GM18868 (cell line): Measurements from ENCODE around the gene MED12.
"Not testable (repeated sequence)": the region's sequence is repeated elsewhere in the genome, so short reads cannot be mapped to it uniquely, and the experiment has no call there.

Experiments used
- ATAC-seq: cut with Tn5 transposase; IDR thresholded peaks from one replicate; pipeline ENCODE4 v1.9.1; 2021; ENCODE audit warnings: mild to moderate bottlenecking, moderate library complexity; ENCODE audit not compliant: unreplicated experiment

The MED12 gene

GRCh38 chrX:71159335-71159734 lies 40.9 kb downstream of the MED12 start:
- ATAC-seq = no peak

DNA sequence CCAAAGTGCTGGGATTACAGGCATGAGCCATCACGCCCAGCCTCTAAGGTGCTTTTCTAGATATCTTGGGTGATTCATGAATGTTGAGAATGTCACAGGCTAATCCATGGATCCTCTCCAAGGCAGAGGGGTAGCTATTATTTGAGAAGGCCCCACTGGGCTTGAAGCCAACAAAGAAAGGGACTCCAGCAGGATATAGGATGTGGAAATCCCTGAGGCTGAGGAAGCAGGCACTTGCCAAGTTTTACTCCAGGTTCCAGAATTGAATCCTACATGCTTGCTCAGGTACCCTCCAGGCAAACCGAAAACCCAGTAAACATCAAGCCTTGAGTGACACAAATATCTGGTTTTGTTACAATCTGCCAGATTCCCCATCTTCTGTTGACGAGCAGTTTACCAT lies 42.1 kb downstream of the MED12 start:
- ATAC-seq = no peak

GRCh38 chrX:71162981-71163380 lies 44.6 kb downstream of the MED12 start:
- no peak for ATAC-seq

DNA sequence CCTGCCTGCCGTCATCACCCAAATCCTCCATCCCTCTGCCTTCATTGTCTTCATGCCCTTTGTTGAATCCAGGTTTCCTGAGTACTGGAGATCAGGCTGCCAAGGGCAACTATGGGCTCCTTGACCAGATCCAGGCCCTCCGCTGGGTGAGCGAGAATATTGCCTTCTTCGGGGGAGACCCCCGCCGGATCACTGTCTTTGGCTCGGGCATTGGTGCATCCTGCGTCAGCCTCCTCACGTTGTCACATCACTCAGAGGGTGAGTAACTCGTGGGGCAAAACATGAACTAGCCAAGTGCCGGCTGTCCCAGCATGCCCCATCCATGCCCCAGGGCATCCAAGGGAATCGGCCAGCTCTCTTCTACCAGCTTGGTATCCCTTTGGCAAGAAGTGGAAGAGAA lies 45.7 kb downstream of the MED12 start:
- ATAC-seq = no peak

GRCh38 chrX:71166461-71166860 lies 48.1 kb downstream of the MED12 start:
- ATAC-seq = no peak

DNA sequence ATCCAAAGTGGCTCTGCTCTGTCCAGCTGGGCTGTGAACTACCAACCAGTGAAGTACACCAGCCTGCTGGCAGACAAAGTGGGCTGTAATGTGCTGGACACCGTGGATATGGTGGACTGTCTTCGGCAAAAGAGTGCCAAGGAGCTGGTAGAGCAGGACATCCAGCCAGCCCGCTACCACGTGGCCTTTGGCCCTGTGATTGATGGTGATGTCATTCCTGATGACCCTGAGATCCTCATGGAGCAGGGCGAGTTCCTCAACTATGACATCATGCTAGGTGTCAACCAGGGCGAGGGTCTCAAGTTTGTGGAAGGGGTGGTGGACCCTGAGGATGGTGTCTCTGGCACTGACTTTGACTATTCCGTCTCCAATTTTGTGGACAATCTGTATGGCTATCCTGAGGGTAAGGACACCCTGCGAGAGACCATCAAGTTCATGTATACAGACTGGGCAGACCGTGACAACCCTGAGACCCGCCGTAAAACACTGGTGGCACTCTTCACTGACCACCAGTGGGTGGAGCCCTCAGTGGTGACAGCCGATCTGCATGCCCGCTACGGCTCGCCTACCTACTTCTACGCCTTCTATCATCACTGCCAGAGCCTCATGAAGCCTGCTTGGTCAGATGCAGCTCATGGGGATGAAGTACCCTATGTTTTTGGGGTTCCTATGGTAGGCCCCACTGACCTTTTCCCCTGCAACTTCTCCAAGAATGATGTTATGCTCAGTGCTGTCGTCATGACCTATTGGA lies 48.8 kb downstream of the MED12 start:
- ATAC-seq = no peak

GRCh38 chrX:71168134-71168533 lies 49.7 kb downstream of the MED12 start:
- no peak for ATAC-seq

- ATAC-seq = no peak
Observed at GRCh38 chrX:71169586-71169985, 51.2 kb downstream of the MED12 start.

DNA sequence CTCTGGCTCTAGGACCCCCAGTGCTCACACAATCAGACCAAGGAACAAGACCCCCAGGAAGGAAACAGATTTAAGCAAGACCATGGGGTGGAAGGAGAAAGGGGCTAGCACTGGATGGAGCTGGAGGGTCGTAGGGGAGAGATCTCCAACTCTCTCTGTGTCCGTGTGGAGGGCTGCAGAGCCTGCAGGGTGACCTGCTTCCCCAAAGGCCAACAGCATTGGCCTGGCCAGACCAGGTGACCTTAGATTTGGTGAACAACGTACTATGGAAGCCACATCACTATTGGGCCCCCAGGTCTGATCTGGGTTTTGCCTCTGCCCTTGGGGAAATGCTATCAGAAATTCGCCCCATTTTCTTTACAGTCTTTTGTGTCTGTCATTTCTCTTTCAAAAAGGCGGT lies 52.3 kb downstream of the MED12 start:
- no peak for ATAC-seq

GRCh38 chrX:71171110-71171801 lies 52.9 kb downstream of the MED12 start:
- ATAC-seq = no peak

DNA sequence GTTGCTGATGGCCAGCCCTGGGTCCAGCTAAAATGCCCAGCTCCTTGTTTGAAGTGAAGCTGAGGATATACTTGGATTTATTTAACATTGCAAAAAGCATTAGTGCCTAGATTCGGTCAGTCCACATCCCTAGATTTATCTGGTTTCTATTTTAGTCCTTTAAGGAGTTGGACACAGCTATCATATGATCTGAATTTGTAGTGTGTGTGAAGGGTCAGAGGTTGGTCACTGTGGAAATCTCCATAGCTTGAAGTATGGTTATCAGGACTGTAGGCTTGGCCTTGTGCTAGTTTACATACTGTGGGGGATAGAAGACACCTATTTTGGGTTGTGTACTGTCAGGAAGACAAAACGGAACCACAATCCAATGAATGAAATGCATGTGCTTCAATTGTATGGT lies 55.0 kb downstream of the MED12 start:
- no peak for ATAC-seq

DNA sequence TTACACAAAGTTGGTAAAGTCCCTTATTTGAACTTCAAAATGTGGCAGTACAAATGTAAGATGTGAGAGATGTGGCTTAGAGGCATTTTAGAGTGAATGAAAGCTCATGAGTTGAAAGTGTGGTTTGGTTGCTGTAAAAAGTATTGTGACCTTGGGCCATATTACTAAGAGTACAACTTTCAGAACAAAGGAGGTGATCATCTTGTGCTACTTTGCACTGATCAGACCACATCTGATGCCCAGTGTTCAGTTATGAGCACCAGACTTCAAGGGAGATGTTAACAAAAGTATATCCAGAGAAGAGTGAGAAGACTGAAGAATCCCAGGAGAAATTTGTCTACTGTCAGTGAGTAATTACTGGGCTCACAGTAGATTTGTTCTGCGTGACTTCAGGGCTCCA lies 56.4 kb downstream of the MED12 start:
- no peak for ATAC-seq

DNA sequence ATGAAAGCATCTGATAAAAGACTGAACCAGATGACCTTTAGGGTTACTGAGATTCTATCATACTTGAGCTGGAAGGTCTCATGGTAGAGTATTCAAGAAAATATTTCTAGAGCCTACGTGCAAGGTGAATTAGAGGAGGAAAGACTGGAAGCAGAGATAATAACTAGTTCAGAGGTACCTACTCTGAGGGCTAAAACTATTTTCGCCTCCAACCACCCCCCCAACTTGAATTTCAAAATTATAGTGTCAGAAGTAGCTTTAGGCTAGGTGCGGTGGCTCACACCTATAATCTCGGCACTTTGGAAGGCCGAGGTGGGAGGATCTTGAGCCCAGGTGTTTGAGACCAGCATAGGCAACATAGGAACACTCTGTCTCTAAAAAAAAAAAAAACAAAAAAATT lies 57.1 kb downstream of the MED12 start:
- ATAC-seq = no peak

DNA sequence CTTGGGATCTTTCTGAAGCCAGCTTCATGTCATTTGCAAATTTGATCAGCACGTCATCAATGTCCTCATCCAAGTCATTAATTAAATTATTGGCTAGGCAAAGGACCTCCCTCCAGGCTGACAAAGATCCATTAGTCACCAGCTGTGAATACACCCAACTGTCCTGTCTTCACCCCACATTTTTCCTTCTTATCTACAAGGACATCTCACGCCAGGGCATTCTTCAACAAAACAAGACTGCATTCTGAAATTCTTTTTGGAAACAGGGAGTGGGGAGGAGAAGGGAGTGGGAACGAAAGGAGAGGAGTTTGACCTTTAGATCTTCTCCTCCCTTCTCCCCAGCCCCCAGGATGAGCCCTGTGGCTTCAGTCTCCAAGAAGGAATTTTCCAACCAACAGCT lies 58.9 kb downstream of the MED12 start:
- no peak for ATAC-seq

DNA sequence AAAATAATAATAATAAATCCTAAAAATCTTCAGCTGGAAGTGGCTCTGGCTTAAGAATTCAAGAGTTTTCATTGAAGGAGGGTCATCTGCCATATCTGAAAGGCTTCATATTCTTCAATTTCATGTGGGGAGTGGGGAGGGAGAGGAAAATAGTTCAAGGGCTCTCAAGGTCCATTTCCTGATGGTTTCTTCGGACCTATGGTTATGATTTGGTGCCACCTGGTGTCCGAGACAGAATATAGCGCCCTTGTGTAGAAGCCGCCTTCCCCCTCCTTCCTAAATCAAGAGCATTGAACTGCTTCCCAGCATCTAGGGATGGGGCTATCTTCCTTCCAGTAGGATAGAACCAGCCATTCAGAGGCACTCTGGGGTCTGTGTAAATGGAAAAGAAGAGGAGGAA lies 60.5 kb downstream of the MED12 start:
- no peak for ATAC-seq

GRCh38 chrX:71180579-71181265 lies 62.3 kb downstream of the MED12 start:
- not testable (repeated sequence) for ATAC-seq

DNA sequence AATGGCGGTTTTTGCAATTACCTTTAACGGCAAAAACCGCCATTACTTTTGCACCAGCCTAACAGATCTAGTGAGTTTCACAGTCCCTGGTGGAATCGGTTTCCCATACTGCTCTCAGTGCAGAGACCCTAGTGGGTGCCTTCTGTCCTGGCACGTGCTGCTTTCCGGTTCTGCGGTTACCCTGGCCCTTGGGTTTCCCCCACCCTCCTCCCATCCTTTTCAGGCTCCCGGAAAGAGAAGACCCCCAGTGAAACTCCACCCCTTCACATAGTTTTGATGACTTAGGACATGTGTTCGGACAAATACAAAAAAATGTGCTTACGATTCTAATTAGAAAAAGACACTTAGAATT lies 63.1 kb downstream of the MED12 start:
- ATAC-seq = peak; percentile 59

DNA sequence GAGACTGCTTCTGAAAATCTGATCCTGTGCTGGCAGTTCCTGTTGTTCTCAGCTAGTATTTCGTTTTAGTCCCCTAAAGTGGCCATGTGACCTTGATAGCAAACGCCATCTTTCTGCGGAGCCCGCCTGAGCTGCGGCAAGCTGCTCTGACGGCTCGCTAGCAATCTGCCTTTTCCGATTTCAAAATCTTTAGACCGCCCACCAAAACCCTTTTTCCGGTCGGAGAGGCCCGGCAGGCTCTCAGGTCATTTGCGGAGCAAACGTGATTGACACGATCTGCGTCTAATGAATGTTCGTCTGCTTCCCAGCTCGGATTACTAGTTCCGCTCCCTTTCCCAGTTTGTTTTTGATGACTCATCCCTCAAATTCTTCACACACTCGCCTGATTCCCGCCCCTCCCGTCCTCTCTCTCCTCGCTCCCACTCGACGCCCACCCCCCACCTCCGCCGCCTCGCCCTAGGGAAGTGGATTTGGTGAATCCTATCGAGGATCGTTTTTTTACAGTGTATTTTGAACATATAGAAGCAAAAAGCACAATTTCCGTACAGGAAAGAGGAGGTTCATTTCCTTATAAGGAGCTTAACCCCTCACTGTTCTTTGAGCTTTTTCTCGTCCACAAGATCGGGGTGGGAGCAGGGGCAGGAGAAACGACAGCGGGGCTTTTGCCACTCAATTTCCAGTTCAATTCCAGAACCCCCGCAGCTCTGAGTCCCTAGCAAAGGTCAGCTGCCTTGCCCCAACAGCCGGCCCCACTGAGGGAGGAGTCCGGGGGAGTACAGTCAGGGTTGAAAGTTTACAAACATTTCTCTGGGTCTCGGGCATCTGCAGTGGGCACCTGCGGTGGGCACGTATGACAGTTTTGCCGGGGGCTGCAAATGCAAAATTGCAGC lies 63.8 kb downstream of the MED12 start:
- ATAC-seq = peak; percentile 89

GRCh38 chrX:71182871-71183270 lies 64.5 kb downstream of the MED12 start:
- no peak for ATAC-seq

DNA sequence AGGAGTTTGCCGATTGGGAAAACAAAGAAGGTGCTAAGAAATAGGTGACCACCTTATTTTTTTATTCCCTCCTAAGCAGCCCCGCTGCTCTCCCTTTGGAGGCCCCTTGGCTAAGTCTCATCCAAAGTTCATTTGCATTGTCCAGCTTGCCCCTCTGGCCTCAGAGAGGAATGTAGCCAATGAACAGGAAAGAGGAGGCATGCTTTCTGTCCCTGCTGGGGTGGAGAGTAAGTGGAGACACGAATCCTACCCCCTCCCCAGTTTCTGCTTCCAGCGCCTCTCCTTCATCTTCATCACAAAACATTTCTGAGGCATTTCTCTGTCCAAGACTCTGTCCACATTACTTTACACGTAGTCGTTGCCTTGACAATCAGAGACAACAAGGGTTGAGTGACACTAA lies 64.9 kb downstream of the MED12 start:
- ATAC-seq = no peak

DNA sequence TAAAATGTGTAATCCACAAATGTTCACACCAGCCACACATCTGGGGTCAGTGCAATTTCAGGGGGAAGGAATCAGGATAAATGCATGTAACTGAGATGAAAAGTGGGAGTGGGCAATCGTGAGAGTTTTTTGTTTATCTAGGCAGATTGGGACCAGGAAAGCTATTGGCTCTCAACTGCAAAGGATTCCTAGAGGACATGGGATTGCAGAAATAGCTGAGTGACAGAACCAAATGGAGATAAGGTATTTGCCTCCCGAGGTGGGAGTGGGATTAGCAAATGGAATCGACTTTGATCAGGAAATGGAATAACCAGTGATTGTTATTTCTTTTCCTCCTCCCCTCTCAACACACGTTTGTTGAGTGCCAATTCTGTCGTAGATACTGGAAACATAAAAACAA lies 65.7 kb downstream of the MED12 start:
- ATAC-seq = no peak
